A549 (cell line): ENCODE data around the gene NR5A2. TPM values are rescaled to one million over a fixed set of nuclear protein-coding genes. Genes with fewer than 3 reads are reported as not detected.

Source experiments
- ATAC-seq, 2 experiments: fragments of 200-7000 bp in 1 of 2; fragments of >200 bp in 1 of 2; cut with Nextera tagmentation in 1 of 2; cut with Tn5 transposase in 1 of 2; 3 replicates each; pipeline versions ENCODE4 v1.8.0 to v1.9.1; 2018 to 2020; ENCODE audit warnings: mild to moderate bottlenecking in 1 of 2, moderate library complexity in 1 of 2
- CTCF ChIA-PET: fragments of 300-600 bp; sonication (Branson Sonifier 250); formaldehyde crosslinking; extraction: SDS; loops from one replicate; lab custom pipeline; 2021; ENCODE audit warnings: antibody characterized with exemption, inconsistent platforms; lab: Yijun Ruan, JAX
- POLR2A ChIA-PET: fragments of 350-600 bp; formaldehyde crosslinking; extraction: SDS; loops from one replicate; lab custom pipeline; 2021; ENCODE audit warnings: antibody characterized with exemption, inconsistent platforms; lab: Yijun Ruan, JAX
- DNase-seq, 2 experiments: peaks; one replicate each; pipeline versions ENCODE4 v3.0.0 to v3.0.0-alpha.2; 2011 to 2016; ENCODE audit warnings: low read depth in 1 of 2, low spot score in 1 of 2
- FAIRE-seq: peaks from 2 replicates; lab custom pipeline; 2011; peaks lifted over from hg19 to GRCh38; lab: Jason Lieb, UNC
- H3K27ac ChIP-seq, 2 experiments: fragments of >200 bp; sonication (Bioruptor Twin); formaldehyde crosslinking; 3 replicates each; pipeline ENCODE4 v1.5.1; 2016 to 2017
- H3K4me1 ChIP-seq: fragments of >200 bp; sonication (Bioruptor Twin); formaldehyde crosslinking; 3 replicates; pipeline ENCODE4 v1.6.1; 2016
- H3K4me2 ChIP-seq: fragments of >200 bp; sonication (Bioruptor Twin); formaldehyde crosslinking; 3 replicates; pipeline ENCODE4 v1.6.1; 2016
- H3K4me3 ChIP-seq: fragments of >200 bp; sonication (Bioruptor Twin); formaldehyde crosslinking; 3 replicates; pipeline ENCODE4 v1.5.1; 2016
- H3K9me3 ChIP-seq: fragments of >200 bp; sonication (Bioruptor Twin); formaldehyde crosslinking; 3 replicates; pipeline ENCODE4 v1.6.1; 2016
- CBX2 ChIP-seq: fragments of 200-600 bp; sonication (generic); IDR thresholded peaks from 2 replicates; pipeline ENCODE4 v1.6.1; 2016; ENCODE audit warnings: low read depth, mild to moderate bottlenecking, borderline replicate concordance
- CHD2 ChIP-seq: fragments of 150-350 bp; IDR thresholded peaks from 2 replicates; pipeline ENCODE4 v1.6.1; 2014; ENCODE audit warnings: low read length; ENCODE audit not compliant: partially characterized antibody
- CHD4 ChIP-seq: fragments of 200-600 bp; sonication (generic); IDR thresholded peaks from 2 replicates; pipeline ENCODE4 v1.6.1; 2016; ENCODE audit warnings: antibody characterized with exemption, mild to moderate bottlenecking, borderline replicate concordance
- CTCF ChIP-seq: fragments of >200 bp; sonication (Bioruptor Twin); formaldehyde crosslinking; IDR thresholded peaks from 3 replicates; pipeline ENCODE4 v1.5.1; 2016
- EHMT2 ChIP-seq: fragments of 200-600 bp; sonication (generic); IDR thresholded peaks from 2 replicates; pipeline ENCODE4 v1.6.1; 2016; ENCODE audit warnings: antibody characterized with exemption, low read depth, mild to moderate bottlenecking, moderate library complexity
- ELK1 ChIP-seq: fragments of 150-350 bp; IDR thresholded peaks from 2 replicates; pipeline ENCODE4 v1.6.1; 2014; ENCODE audit warnings: low read depth, mild to moderate bottlenecking, low read length
- EP300 ChIP-seq, 2 experiments: fragments of >200 bp; sonication (Bioruptor Twin); formaldehyde crosslinking; IDR thresholded peaks; 2 replicates in 1 of 2; 3 replicates in 1 of 2; pipeline ENCODE4 v1.6.1; 2016 to 2017
- FOSB ChIP-seq: fragments of 250-450 bp; sonication (Bioruptor Pico); IDR thresholded peaks from 2 replicates; pipeline ENCODE4 v1.5.0; 2020; ENCODE audit warnings: mild to moderate bottlenecking, moderate library complexity
- FOSL2 ChIP-seq, 2 experiments: fragments of 450-650 bp in 1 of 2; fragments of >200 bp in 1 of 2; sonication (Bioruptor Twin) in 1 of 2; formaldehyde crosslinking; IDR thresholded peaks; 2 replicates each; pipeline versions ENCODE4 v1.5.0 to v1.6.1; 2016 to 2020; ENCODE audit warnings: mild to moderate bottlenecking in 1 of 2, moderate library complexity in 1 of 2
- GATA3 ChIP-seq: IDR thresholded peaks from 2 replicates; pipeline ENCODE4 v1.6.1; 2012; ENCODE audit warnings: borderline replicate concordance
- HEYL ChIP-seq: fragments of 250-450 bp; sonication (Bioruptor Pico); IDR thresholded peaks from 2 replicates; pipeline ENCODE4 v1.8.0; 2021; ENCODE audit warnings: mild to moderate bottlenecking, moderate library complexity
- HOXA7 ChIP-seq: fragments of 250-450 bp; sonication (Bioruptor Pico); IDR thresholded peaks from 2 replicates; pipeline ENCODE4 v1.5.0; 2020; ENCODE audit warnings: mild to moderate bottlenecking, moderate library complexity
- JUNB ChIP-seq: fragments of >200 bp; sonication (Bioruptor Twin); formaldehyde crosslinking; IDR thresholded peaks from 2 replicates; pipeline ENCODE4 v1.6.1; 2016
- KDM5A ChIP-seq: fragments of 200-600 bp; sonication (generic); IDR thresholded peaks from 2 replicates; pipeline ENCODE4 v1.6.1; 2016; ENCODE audit warnings: antibody characterized with exemption, mild to moderate bottlenecking
- NR3C1 ChIP-seq: fragments of >200 bp; sonication (Bioruptor Twin); formaldehyde crosslinking; IDR thresholded peaks from 3 replicates; pipeline ENCODE4 v1.6.1; 2017
- PBX3 ChIP-seq: IDR thresholded peaks from 2 replicates; pipeline ENCODE4 v1.6.1; 2012
- POLR2A ChIP-seq: IDR thresholded peaks from 2 replicates; pipeline ENCODE4 v1.6.1; 2012; ENCODE audit warnings: mild to moderate bottlenecking, low read length
- RAD21 ChIP-seq, 2 experiments: fragments of >200 bp in 1 of 2; sonication (Bioruptor Twin) in 1 of 2; formaldehyde crosslinking in 1 of 2; IDR thresholded peaks in 1 of 2; conservative IDR thresholded peaks in 1 of 2; 2 replicates in 1 of 2; 3 replicates in 1 of 2; pipeline ENCODE4 v1.6.1; 2012 to 2018; ENCODE audit warnings: inconsistent platforms in 1 of 2
- RARB ChIP-seq: fragments of 250-450 bp; sonication (Bioruptor Pico); IDR thresholded peaks from 2 replicates; pipeline ENCODE4 v1.8.0; 2021; ENCODE audit warnings: mild to moderate bottlenecking, moderate library complexity
- RNF2 ChIP-seq: fragments of 200-600 bp; sonication (generic); IDR thresholded peaks from 2 replicates; pipeline ENCODE4 v1.6.1; 2016; ENCODE audit warnings: low read depth, mild to moderate bottlenecking, antibody characterized with exemption, moderate library complexity, borderline replicate concordance
- SMC3 ChIP-seq: fragments of >200 bp; sonication (Bioruptor Twin); formaldehyde crosslinking; IDR thresholded peaks from 3 replicates; pipeline ENCODE4 v1.6.1; 2018; ENCODE audit warnings: inconsistent platforms
- TFCP2L1 ChIP-seq: fragments of 250-450 bp; sonication (Bioruptor Pico); IDR thresholded peaks from 2 replicates; pipeline ENCODE4 v1.5.0; 2021; ENCODE audit warnings: mild to moderate bottlenecking
- ZC3H11A ChIP-seq: fragments of 450-650 bp; IDR thresholded peaks from 2 replicates; pipeline ENCODE4 v1.6.1; 2014; ENCODE audit warnings: antibody characterized with exemption, mild to moderate bottlenecking
- ZNF302 ChIP-seq: fragments of 250-450 bp; sonication (Bioruptor Pico); IDR thresholded peaks from 2 replicates; pipeline ENCODE4 v1.9.0; 2021; ENCODE audit warnings: inconsistent platforms, mild to moderate bottlenecking, moderate library complexity
- WGBS: methylation state at CpG from one replicate; pipeline ENCODE4 v1.1.6; 2017; ENCODE audit errors: missing lambda C conversion rate; 5-methylcytosine and 5-hydroxymethylcytosine counted together
- polyA plus RNA-seq, 4 experiments: library from polyadenylated mRNA; depleted of rRNA in 3 of 4; stranded (reverse); fragments of >200 nt; fragmentation: RNase III in 1 of 4; extraction: RNeasy Plus Mini Kit Qiagen cat#74134 plus additional on column Dnase treatment in 1 of 4; gene quantifications; 2 replicates in 3 of 4; 3 replicates in 1 of 4; pipeline ENCODE4 v1.2.3, GENCODE V29; 2011 to 2017
- TF ChIP-seq, protein P1 (sequence below): fragments of >200 bp; sonication (Bioruptor Twin); formaldehyde crosslinking; IDR thresholded peaks from 3 replicates; pipeline ENCODE4 v1.6.1; 2016
- TF ChIP-seq, protein P2 (sequence below): fragments of >200 bp; sonication (Bioruptor Twin); formaldehyde crosslinking; IDR thresholded peaks from 2 replicates; pipeline ENCODE4 v1.6.1; 2016
- TF ChIP-seq, protein P3 (sequence below): IDR thresholded peaks from 2 replicates; pipeline ENCODE4 v1.6.1; 2012

NR5A2 gene
- polyA plus RNA-seq, 2 of the 4 experiments (the other 2 are of a cell fraction) = 12.0 to 24.1 TPM

- TF ChIP-seq POLR2A (no peak), GATA3 (no peak), CBX2 (no peak), EHMT2 (no peak), FOSB (CRISPR knock-in tag) (no peak), CHD4 (no peak), RARB (CRISPR knock-in tag) (no peak), CHD2 (no peak), TFCP2L1 (CRISPR knock-in tag) (no peak), ELK1 (no peak), NR3C1 (no peak), HOXA7 (no peak), CTCF (no peak), RNF2 (no peak), KDM5A (no peak)
- TF ChIP-seq, protein P1, sequence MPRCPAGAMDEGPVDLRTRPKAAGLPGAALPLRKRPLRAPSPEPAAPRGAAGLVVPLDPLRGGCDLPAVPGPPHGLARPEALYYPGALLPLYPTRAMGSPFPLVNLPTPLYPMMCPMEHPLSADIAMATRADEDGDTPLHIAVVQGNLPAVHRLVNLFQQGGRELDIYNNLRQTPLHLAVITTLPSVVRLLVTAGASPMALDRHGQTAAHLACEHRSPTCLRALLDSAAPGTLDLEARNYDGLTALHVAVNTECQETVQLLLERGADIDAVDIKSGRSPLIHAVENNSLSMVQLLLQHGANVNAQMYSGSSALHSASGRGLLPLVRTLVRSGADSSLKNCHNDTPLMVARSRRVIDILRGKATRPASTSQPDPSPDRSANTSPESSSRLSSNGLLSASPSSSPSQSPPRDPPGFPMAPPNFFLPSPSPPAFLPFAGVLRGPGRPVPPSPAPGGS = no peak
- TF ChIP-seq, protein P2, sequence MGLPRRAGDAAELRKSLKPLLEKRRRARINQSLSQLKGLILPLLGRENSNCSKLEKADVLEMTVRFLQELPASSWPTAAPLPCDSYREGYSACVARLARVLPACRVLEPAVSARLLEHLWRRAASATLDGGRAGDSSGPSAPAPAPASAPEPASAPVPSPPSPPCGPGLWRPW = no peak
- TF ChIP-seq, protein P3, sequence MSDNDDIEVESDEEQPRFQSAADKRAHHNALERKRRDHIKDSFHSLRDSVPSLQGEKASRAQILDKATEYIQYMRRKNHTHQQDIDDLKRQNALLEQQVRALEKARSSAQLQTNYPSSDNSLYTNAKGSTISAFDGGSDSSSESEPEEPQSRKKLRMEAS = no peak
- TF ChIP-seq, all 56 proteins: peak for 0
- ATAC-seq = peak; percentile 70 to 74
These were observed 152.3 kb downstream of the NR5A2 start for GRCh38 chr1:200179781-200180160.

DNA sequence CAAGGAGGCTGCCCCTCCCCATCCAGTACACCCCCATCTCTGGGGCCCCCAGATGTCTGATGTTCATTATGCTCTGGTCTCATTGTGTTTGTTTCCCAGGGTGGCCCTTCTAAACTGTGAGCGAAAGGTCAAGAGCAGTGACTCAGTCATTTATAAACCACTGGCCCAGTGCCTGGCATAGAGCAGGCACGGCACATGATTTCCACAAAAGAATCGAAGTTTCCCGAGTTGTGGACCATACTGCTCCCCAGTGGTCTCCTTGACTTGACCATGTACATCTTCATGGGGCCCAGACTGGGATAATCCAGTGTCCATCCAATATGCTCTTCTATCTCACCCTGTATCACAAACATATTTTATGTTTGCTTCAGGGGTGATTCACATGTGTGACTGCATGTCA, 153.3 kb downstream of the NR5A2 start:
- WGBS = 10% methylated on average over 4 of the region's 4 CpGs
- peak; percentile 40 to 78 for DNase-seq
- H3K9me3 ChIP-seq = no peaks in the 10 kb centered on the region
- no peak for FAIRE-seq
- H3K4me3 ChIP-seq = no peak overlapping the region
- peak overlapping the region; percentile 74 to 88 for H3K27ac ChIP-seq
- CTCF ChIA-PET = interaction anchor here (1.1 to 1.2 kb wide), 2 partner anchors 56 to 328 kb away, joined by 3 to 5 read pairs; no protein-coding TSS in a partner anchor
- H3K4me1 ChIP-seq = peaks cover 70% of the 10 kb centered on the region
- POLR2A ChIA-PET = no interaction called here
- ATAC-seq = peak; percentile 44 to 72; a peak in 5 of 6 replicates
- peak overlapping the region; percentile 74 for H3K4me2 ChIP-seq
- TF ChIP-seq, protein P3 = peak; percentile 79
- TF ChIP-seq ZNF302 (CRISPR knock-in tag) (peak; percentile 41; the same call in 1 of the 2 replicates), SMC3 (peak; percentile 67; the same call in 2 of the 3 replicates), HEYL (CRISPR knock-in tag) (no peak), ELK1 (no peak), JUNB (peak; percentile 49; the same call in 1 of the 2 replicates), PBX3 (no peak), FOSL2 (IDR thresholded peaks at IDR 0.05) (peak; percentile 42; the same call in 1 of the 2 replicates), FOSL2 (CRISPR knock-in tag; IDR thresholded peaks at IDR 0.05) (peak; percentile 48), EP300 (IDR thresholded peaks at IDR 0.05) (peak in 1 of 2 experiments; percentile 28; a peak in 1 of 5 replicates), RAD21 (conservative IDR thresholded peaks at IDR 0.05 in 1 of 2, IDR thresholded peaks at IDR 0.05 in 1 of 2) (peak; percentile 72 to 74), ZC3H11A (no peak), CTCF (peak; percentile 49), GATA3 (peak; percentile 51; the same call in 1 of the 2 replicates)

More at GRCh38 chr1:200179781-200180160, 152.3 kb downstream of the NR5A2 start:
- no peak for FAIRE-seq
- ChIA-PET POLR2A (no interaction called here), CTCF (no interaction called here)
- Histone ChIP-seq H3K4me1 (peaks cover 60% of the 10 kb centered on the region), H3K4me3 (no peak overlapping the region), H3K4me2 (peak overlapping the region; percentile 74), H3K27ac (peak overlapping the region; percentile 74 to 88), H3K9me3 (no peaks in the 10 kb centered on the region)
- 59% methylated on average over 4 of the region's 4 CpGs for WGBS
- peak in 1 of 2 experiments; percentile 35 for DNase-seq
